Keratinocyte (primary cell): Measurements from ENCODE around the gene TMPRSS12.

Source experiments
- EZH2 ChIP-seq: IDR thresholded peaks from one replicate; pipeline ENCODE4 v1.6.1; 2012; ENCODE audit warnings: inconsistent platforms, mild to moderate bottlenecking, low read length, moderate library complexity
- TF ChIP-seq, protein P1 (sequence below), 3 experiments: IDR thresholded peaks in 1 of 3; conservative IDR thresholded peaks in 1 of 3; optimal IDR thresholded peaks in 1 of 3; 2 replicates in 2 of 3; 3 replicates in 1 of 3; pipeline versions ENCODE3 to v1.5.1; 2011; ENCODE audit warnings: low read length in 3 of 3, mild to moderate bottlenecking in 3 of 3, moderate library complexity in 2 of 3, control low read depth in 1 of 3, inconsistent platforms in 1 of 3; ENCODE audit not compliant: insufficient read depth in 2 of 3; ENCODE audit errors: extremely low read depth in 1 of 3

DNA sequence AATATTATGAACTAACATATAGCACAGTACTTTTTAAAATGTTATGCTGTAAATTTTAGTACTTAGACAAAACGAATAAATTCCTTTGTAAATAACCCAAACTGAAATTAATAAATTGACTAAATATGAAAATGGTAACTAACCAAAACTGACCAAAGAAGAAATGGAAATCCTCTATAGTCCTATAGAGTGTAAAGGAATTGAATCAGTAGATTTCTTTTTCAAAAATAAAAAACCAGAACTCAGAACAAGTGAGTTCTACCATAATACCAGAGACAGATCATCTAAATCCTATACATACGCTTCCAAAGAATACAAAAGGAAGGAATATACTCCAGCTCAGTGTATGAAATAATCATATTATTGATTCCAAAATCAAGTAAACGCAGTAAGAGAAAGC is 39.8 kb downstream of the TMPRSS12 start:
- TF ChIP-seq, protein P1, sequence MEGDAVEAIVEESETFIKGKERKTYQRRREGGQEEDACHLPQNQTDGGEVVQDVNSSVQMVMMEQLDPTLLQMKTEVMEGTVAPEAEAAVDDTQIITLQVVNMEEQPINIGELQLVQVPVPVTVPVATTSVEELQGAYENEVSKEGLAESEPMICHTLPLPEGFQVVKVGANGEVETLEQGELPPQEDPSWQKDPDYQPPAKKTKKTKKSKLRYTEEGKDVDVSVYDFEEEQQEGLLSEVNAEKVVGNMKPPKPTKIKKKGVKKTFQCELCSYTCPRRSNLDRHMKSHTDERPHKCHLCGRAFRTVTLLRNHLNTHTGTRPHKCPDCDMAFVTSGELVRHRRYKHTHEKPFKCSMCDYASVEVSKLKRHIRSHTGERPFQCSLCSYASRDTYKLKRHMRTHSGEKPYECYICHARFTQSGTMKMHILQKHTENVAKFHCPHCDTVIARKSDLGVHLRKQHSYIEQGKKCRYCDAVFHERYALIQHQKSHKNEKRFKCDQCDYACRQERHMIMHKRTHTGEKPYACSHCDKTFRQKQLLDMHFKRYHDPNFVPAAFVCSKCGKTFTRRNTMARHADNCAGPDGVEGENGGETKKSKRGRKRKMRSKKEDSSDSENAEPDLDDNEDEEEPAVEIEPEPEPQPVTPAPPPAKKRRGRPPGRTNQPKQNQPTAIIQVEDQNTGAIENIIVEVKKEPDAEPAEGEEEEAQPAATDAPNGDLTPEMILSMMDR (optimal IDR thresholded peaks at IDR 0.05 in 1 of 3, IDR thresholded peaks at IDR 0.05 in 1 of 3, conservative IDR thresholded peaks at IDR 0.05 in 1 of 3; ENCODE audit: extremely low read depth in 1 of 3, insufficient read depth in 2 of 3, low read length in 3 of 3), result no peak
- no peak for TF ChIP-seq EZH2
